Upper lobe of left lung (tissue), 4 donors: ENCODE results near the gene TENM4.

Experiments used
- CTCF ChIP-seq, 6 experiments: fragments of 450-650 bp in 4 of 6; fragments of 200-600 bp in 2 of 6; sonication (generic) in 2 of 6; IDR thresholded peaks; one replicate each; pipeline ENCODE4 v1.5.1; 2016 to 2019; ENCODE audit warnings: antibody characterized with exemption in 6 of 6
- EP300 ChIP-seq, 4 donors: sonication (generic); formaldehyde crosslinking; IDR thresholded peaks; one replicate each; pipeline ENCODE4 v1.5.1; 2017; ENCODE audit warnings: antibody characterized with exemption in 4 of 4, control low read depth in 2 of 4
- POLR2AphosphoS5 ChIP-seq, 2 donors: sonication (generic); formaldehyde crosslinking; IDR thresholded peaks; one replicate each; pipeline ENCODE4 v1.5.1; 2017; ENCODE audit warnings: antibody characterized with exemption in 2 of 2

GRCh38 chr11:79220171-79220570 lies 220.7 kb downstream of the TENM4 start:
- TF ChIP-seq POLR2AphosphoS5 (IDR thresholded peaks at IDR 0.05) (no peak), CTCF (IDR thresholded peaks at IDR 0.05) (no peak), EP300 (IDR thresholded peaks at IDR 0.05) (no peak)
